HG02885 (cell line): ENCODE data around the gene MTHFD1L.

Experiments used
- ATAC-seq: cut with Tn5 transposase; IDR thresholded peaks from one replicate; pipeline ENCODE4 v1.9.1; 2021; ENCODE audit warnings: mild to moderate bottlenecking; ENCODE audit not compliant: unreplicated experiment, poor library complexity

Gene MTHFD1L

GRCh38 chr6:150981095-150981494 is 115.6 kb downstream of the MTHFD1L start:
- ATAC-seq, result peak; percentile 87

- ATAC-seq, result no peak
Observed at GRCh38 chr6:150981669-150982068, 116.2 kb downstream of the MTHFD1L start.

- ATAC-seq, result peak; percentile 96
Observed at GRCh38 chr6:150987371-150987828, 121.9 kb downstream of the MTHFD1L start.

- ATAC-seq, result no peak
Observed at GRCh38 chr6:150987855-150988464, 122.5 kb downstream of the MTHFD1L start.

GRCh38 chr6:150991487-150991886 is 126.0 kb downstream of the MTHFD1L start:
- ATAC-seq, result no peak

- ATAC-seq, result no peak
Observed at GRCh38 chr6:150992262-150992661, 126.8 kb downstream of the MTHFD1L start.

- ATAC-seq, result no peak
Observed at GRCh38 chr6:150992703-150993102, 127.2 kb downstream of the MTHFD1L start.

- ATAC-seq, result no peak
Observed at GRCh38 chr6:150993253-150993652, 127.8 kb downstream of the MTHFD1L start.

GRCh38 chr6:150994026-150994425 is 128.5 kb downstream of the MTHFD1L start:
- no peak for ATAC-seq

- no peak for ATAC-seq
Observed at GRCh38 chr6:150996968-150997367, 131.5 kb downstream of the MTHFD1L start.

- no peak for ATAC-seq
Observed at GRCh38 chr6:150999107-150999506, 133.6 kb downstream of the MTHFD1L start.

- no peak for ATAC-seq
Observed at GRCh38 chr6:150999576-150999975, 134.1 kb downstream of the MTHFD1L start.

GRCh38 chr6:151001387-151002056 is 136.0 kb downstream of the MTHFD1L start:
- peak; percentile 82 for ATAC-seq

- no peak for ATAC-seq
Observed at GRCh38 chr6:151002057-151002450, 136.6 kb downstream of the MTHFD1L start.

GRCh38 chr6:151002491-151002935 is 137.0 kb downstream of the MTHFD1L start:
- ATAC-seq, result no peak

- ATAC-seq, result peak; percentile 49
Observed at GRCh38 chr6:151004383-151005024, 139.0 kb downstream of the MTHFD1L start.

GRCh38 chr6:151005164-151005563 is 139.7 kb downstream of the MTHFD1L start:
- ATAC-seq, result no peak

GRCh38 chr6:151005896-151006632 is 140.6 kb downstream of the MTHFD1L start:
- ATAC-seq, result no peak

GRCh38 chr6:151007076-151007475 is 141.6 kb downstream of the MTHFD1L start:
- ATAC-seq, result no peak

- ATAC-seq, result no peak
Observed at GRCh38 chr6:151007922-151008321, 142.4 kb downstream of the MTHFD1L start.

GRCh38 chr6:151008425-151008824 is 142.9 kb downstream of the MTHFD1L start:
- no peak for ATAC-seq
